Measurements from ENCODE around the gene CKAP2L.

The CKAP2L gene

GRCh38 chr2:112791019-112791418 lies 26.6 kb upstream of the CKAP2L start:
- no peak for DNase-seq

GRCh38 chr2:112790305-112790704 lies 25.9 kb upstream of the CKAP2L start:
- DNase-seq: no peak

GRCh38 chr2:112789186-112789585 lies 24.8 kb upstream of the CKAP2L start:
- DNase-seq: no peak

- no peak for DNase-seq
These were observed 24.2 kb upstream of the CKAP2L start for GRCh38 chr2:112788653-112789052.

- no peak for DNase-seq
These were observed 23.5 kb upstream of the CKAP2L start for GRCh38 chr2:112787729-112788393.

GRCh38 chr2:112787294-112787693 lies 22.9 kb upstream of the CKAP2L start:
- DNase-seq: no peak

- DNase-seq: no peak
These were observed 20.1 kb upstream of the CKAP2L start, which contains the start of gene IL1A for GRCh38 chr2:112784199-112785189. IL1A (minus strand) TSS chr2:112784493; CDS start chr2:112783770, 723 bp downstream.

GRCh38 chr2:112783187-112783714 lies 18.8 kb upstream of the CKAP2L start:
- no peak for DNase-seq

- DNase-seq: no peak
These were observed 17.9 kb upstream of the CKAP2L start for GRCh38 chr2:112782234-112782799.

- DNase-seq: no peak
These were observed 15.2 kb upstream of the CKAP2L start for GRCh38 chr2:112779598-112779997.

- no peak for DNase-seq
These were observed 12.6 kb upstream of the CKAP2L start for GRCh38 chr2:112777036-112777435.

- DNase-seq: no peak
These were observed 11.7 kb upstream of the CKAP2L start for GRCh38 chr2:112776113-112776512.

GRCh38 chr2:112774536-112775285 lies 10.3 kb upstream of the CKAP2L start:
- no peak for DNase-seq

GRCh38 chr2:112773556-112773955 lies 9.1 kb upstream of the CKAP2L start:
- DNase-seq: no peak

- no peak for DNase-seq
These were observed 8.6 kb upstream of the CKAP2L start for GRCh38 chr2:112772911-112773475.

GRCh38 chr2:112772322-112772721 lies 7.9 kb upstream of the CKAP2L start:
- no peak for DNase-seq

- no peak for DNase-seq
These were observed 4.0 kb upstream of the CKAP2L start for GRCh38 chr2:112768432-112768831.

- DNase-seq: no peak
These were observed 3.4 kb upstream of the CKAP2L start for GRCh38 chr2:112767693-112768330.

GRCh38 chr2:112765251-112765650 lies 842 bp upstream of the CKAP2L start:
- peak in 1 of 2 experiments; percentile 24 for DNase-seq

GRCh38 chr2:112762276-112762675 lies 2.1 kb downstream of the CKAP2L start:
- no peak for DNase-seq

- DNase-seq: no peak
These were observed 4.3 kb downstream of the CKAP2L start for GRCh38 chr2:112760149-112760548.

GRCh38 chr2:112758711-112759110 lies 5.7 kb downstream of the CKAP2L start:
- DNase-seq: no peak
